Osteocyte (in vitro differentiated cells): Measurements from ENCODE around the gene TSHZ2. TPM values are rescaled to one million over a fixed set of nuclear protein-coding genes. Genes with fewer than 3 reads are reported as not detected.

ENCODE experiments used
- DNase-seq: peaks from one replicate; pipeline ENCODE4 v3.0.0; 2021; ENCODE audit warnings: mixed read lengths; ENCODE audit not compliant: unreplicated experiment; ENCODE audit errors: extremely low spot score
- H3K27ac Mint-ChIP-seq: one replicate; pipeline ENCODE4 v1.8.0; 2021; ENCODE audit warnings: mild to moderate bottlenecking, mixed read lengths; ENCODE audit not compliant: unreplicated experiment
- H3K27me3 Mint-ChIP-seq: one replicate; pipeline ENCODE4 v1.8.0; 2021; ENCODE audit warnings: mixed read lengths; ENCODE audit not compliant: unreplicated experiment
- H3K36me3 Mint-ChIP-seq: one replicate; pipeline ENCODE4 v1.8.0; 2021; ENCODE audit warnings: mixed read lengths; ENCODE audit not compliant: unreplicated experiment
- H3K4me1 Mint-ChIP-seq: one replicate; pipeline ENCODE4 v1.8.0; 2021; ENCODE audit warnings: mixed read lengths; ENCODE audit not compliant: unreplicated experiment
- H3K4me3 Mint-ChIP-seq: one replicate; pipeline ENCODE4 v1.8.0; 2021; ENCODE audit warnings: mild to moderate bottlenecking, moderate library complexity, mixed read lengths; ENCODE audit not compliant: unreplicated experiment
- H3K9me3 Mint-ChIP-seq: one replicate; pipeline ENCODE4 v1.8.0; 2021; ENCODE audit warnings: mixed read lengths; ENCODE audit not compliant: unreplicated experiment
- total RNA-seq: library from RNA; stranded (reverse); gene quantifications from 2 replicates; pipeline ENCODE4 v1.2.1, GENCODE V29; 2021
- TF ChIP-seq, protein P1 (sequence below): fragments of 200-600 bp; sonication (generic); IDR thresholded peaks from 2 replicates; pipeline ENCODE4 v1.5.0; 2021; ENCODE audit warnings: antibody characterized with exemption, mild to moderate bottlenecking, moderate library complexity

Gene TSHZ2
- total RNA-seq, 1 donor from 2014 or later, result not detected

DNA sequence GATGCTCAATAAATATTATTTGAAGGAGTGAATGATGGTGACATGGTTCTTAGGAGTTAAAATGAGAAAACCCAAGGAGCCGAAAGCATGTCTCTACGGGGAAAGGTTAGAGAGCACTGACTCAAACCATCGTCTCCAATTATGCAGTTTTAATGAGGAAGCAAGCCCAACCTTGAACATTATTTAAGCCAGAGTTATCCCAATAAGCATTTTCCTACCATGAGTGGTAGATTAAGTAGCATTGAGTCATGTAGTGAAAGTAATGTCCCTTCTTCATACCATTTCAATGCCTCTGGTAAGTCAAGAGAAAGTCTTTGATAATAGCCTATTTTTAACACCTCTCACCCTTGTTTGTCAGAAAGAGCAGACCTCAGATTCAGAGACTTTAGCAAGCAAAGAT, 13.5 kb downstream of the TSHZ2 start:
- no peak overlapping the region for H3K4me3 Mint-ChIP-seq
- H3K36me3 Mint-ChIP-seq, result no peaks in the 10 kb centered on the region
- H3K9me3 Mint-ChIP-seq, result peaks cover 9% of the 10 kb centered on the region
- no peak for DNase-seq
- no peaks in the 10 kb centered on the region for H3K4me1 Mint-ChIP-seq
- no peaks in the 10 kb centered on the region for H3K27me3 Mint-ChIP-seq
- H3K27ac Mint-ChIP-seq, result no peak overlapping the region
- TF ChIP-seq, protein P1, sequence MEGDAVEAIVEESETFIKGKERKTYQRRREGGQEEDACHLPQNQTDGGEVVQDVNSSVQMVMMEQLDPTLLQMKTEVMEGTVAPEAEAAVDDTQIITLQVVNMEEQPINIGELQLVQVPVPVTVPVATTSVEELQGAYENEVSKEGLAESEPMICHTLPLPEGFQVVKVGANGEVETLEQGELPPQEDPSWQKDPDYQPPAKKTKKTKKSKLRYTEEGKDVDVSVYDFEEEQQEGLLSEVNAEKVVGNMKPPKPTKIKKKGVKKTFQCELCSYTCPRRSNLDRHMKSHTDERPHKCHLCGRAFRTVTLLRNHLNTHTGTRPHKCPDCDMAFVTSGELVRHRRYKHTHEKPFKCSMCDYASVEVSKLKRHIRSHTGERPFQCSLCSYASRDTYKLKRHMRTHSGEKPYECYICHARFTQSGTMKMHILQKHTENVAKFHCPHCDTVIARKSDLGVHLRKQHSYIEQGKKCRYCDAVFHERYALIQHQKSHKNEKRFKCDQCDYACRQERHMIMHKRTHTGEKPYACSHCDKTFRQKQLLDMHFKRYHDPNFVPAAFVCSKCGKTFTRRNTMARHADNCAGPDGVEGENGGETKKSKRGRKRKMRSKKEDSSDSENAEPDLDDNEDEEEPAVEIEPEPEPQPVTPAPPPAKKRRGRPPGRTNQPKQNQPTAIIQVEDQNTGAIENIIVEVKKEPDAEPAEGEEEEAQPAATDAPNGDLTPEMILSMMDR, result no peak

DNA sequence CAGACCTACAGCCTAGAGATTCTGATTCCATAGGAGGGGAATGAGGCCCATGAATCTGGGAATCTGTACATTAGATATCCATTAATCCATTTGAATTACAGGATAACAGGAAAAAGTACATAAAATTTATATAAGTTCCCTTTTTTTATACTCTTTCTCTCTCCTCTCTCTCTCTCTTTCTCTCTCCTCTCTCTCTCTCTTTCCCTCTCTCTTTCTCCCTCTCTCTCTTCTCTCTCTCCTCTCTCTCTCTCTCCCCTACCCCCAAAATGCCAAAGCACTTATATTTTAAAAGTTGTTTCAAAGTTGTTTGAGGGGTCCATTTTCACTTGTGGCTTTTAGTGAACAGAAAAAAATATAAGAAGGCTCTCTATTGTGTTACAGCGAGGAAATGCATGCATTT, 15.1 kb downstream of the TSHZ2 start:
- no peaks in the 10 kb centered on the region for H3K27me3 Mint-ChIP-seq
- no peak overlapping the region for H3K4me3 Mint-ChIP-seq
- no peak for DNase-seq
- TF ChIP-seq, protein P1, result no peak
- H3K27ac Mint-ChIP-seq, result no peak overlapping the region
- no peaks in the 10 kb centered on the region for H3K4me1 Mint-ChIP-seq
- H3K9me3 Mint-ChIP-seq, result peaks cover 9% of the 10 kb centered on the region
- no peaks in the 10 kb centered on the region for H3K36me3 Mint-ChIP-seq

DNA sequence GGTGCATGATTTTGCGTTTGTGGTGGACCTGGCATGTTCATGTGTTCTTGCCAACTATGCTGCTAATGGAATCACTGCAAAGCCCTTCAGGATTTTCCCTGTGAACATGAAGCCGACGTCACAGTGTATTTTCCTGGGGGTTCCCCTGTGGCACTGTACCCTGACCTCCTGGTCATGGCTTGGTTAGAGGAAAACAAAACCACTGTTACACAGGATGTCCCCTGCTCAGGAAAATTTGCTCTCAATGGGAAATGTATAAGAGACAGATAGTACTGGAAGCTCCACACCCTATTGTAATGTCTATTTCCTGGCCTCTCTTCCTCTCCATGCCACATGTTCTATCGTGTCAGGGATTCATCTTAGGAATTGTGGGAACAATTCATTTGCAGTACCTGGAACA, 19.7 kb downstream of the TSHZ2 start:
- H3K4me1 Mint-ChIP-seq, result no peaks in the 10 kb centered on the region
- no peak overlapping the region for H3K27ac Mint-ChIP-seq
- no peaks in the 10 kb centered on the region for H3K27me3 Mint-ChIP-seq
- TF ChIP-seq, protein P1, result no peak
- no peaks in the 10 kb centered on the region for H3K36me3 Mint-ChIP-seq
- no peak for DNase-seq
- H3K4me3 Mint-ChIP-seq, result no peak overlapping the region
- H3K9me3 Mint-ChIP-seq, result no peaks in the 10 kb centered on the region

DNA sequence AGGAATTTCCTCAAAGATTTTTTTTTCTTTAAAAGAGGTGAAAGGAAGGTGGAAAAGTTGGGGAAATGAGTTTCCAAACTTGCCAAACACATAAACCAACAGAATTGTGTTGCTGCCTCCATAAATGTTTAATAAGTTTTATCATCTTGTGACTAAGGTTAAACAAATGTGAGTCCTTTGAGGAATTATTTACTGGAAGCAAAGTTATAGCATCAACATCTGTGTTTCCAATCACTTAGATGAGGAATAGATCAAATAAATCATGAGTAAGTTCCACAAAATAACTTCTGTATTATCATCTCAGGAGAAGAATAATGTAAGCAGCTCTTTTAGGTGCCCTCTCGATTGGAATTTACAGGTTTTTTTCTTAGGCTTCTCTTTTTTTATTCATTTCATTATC, 20.5 kb downstream of the TSHZ2 start:
- TF ChIP-seq, protein P1, result no peak
- Mint-ChIP-seq H3K36me3 (no peaks in the 10 kb centered on the region), H3K27ac (no peak overlapping the region), H3K27me3 (no peaks in the 10 kb centered on the region), H3K4me3 (no peak overlapping the region), H3K4me1 (no peaks in the 10 kb centered on the region), H3K9me3 (no peaks in the 10 kb centered on the region)
- no peak for DNase-seq

DNA sequence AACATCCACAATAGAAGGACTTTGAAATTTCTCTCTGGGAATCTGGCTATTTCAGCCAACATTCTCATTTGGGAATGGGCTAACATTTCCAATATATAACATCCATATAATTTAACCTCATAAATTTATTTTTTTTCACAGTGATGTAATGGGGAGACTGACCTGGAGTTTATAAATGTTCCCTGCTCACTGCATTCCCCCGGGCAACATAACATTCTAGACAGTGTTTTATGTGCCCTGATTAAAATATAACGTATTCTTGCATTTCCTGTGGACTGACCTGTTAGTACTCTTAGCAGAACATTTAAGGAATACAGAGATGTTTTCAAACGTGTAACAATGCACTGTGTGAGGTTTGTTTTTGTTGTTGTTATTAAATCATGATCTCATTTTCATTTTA, 20.9 kb downstream of the TSHZ2 start:
- Mint-ChIP-seq H3K27me3 (no peaks in the 10 kb centered on the region), H3K4me1 (no peaks in the 10 kb centered on the region), H3K27ac (no peak overlapping the region), H3K36me3 (no peaks in the 10 kb centered on the region), H3K9me3 (no peaks in the 10 kb centered on the region), H3K4me3 (no peak overlapping the region)
- DNase-seq, result no peak
- TF ChIP-seq, protein P1, result no peak
